HepG2 (cell line): ENCODE data around the gene RBX1. TPM values are rescaled to one million over a fixed set of nuclear protein-coding genes. Genes with fewer than 3 reads are reported as not detected.

Experiments used
- ARID5B ChIP-seq: IDR thresholded peaks from 2 replicates; pipeline ENCODE4 v1.4.0; 2020; ENCODE audit warnings: mild to moderate bottlenecking, missing genetic modification reagents
- CERS6 ChIP-seq: sonication (generic); formaldehyde crosslinking; IDR thresholded peaks from 2 replicates; pipeline ENCODE4 v1.5.0; 2020; ENCODE audit warnings: missing genetic modification reagents
- CREB1 ChIP-seq, 2 experiments: fragments of 450-650 bp in 1 of 2; IDR thresholded peaks; 2 replicates each; pipeline ENCODE4 v1.6.1; 2016 to 2017; ENCODE audit warnings: control low read depth in 1 of 2, mild to moderate bottlenecking in 1 of 2, missing compliant biosample characterization in 1 of 2, missing genetic modification characterization in 1 of 2
- DNMT1 ChIP-seq: sonication (generic); formaldehyde crosslinking; IDR thresholded peaks from 2 replicates; pipeline ENCODE4 v1.5.1; 2020; ENCODE audit warnings: mild to moderate bottlenecking, missing genetic modification reagents
- HOMEZ ChIP-seq: IDR thresholded peaks from 2 replicates; pipeline ENCODE4 v1.6.1; 2016; ENCODE audit warnings: low read depth
- LCORL ChIP-seq, 2 experiments: fragments of 450-650 bp in 1 of 2; sonication (generic) in 1 of 2; formaldehyde crosslinking in 1 of 2; IDR thresholded peaks; 2 replicates each; pipeline versions ENCODE4 v1.5.0 to v1.6.1; 2017 to 2020; ENCODE audit warnings: antibody characterized with exemption in 1 of 2, missing genetic modification reagents in 1 of 2
- NCOA1 ChIP-seq: sonication (generic); formaldehyde crosslinking; IDR thresholded peaks from 2 replicates; pipeline ENCODE4 v1.9.0; 2021; ENCODE audit warnings: missing genetic modification reagents
- NFYC ChIP-seq: IDR thresholded peaks from 2 replicates; pipeline ENCODE4 v1.6.1; 2016; ENCODE audit warnings: missing genetic modification reagents, missing compliant biosample characterization
- PATZ1 ChIP-seq: sonication (generic); formaldehyde crosslinking; IDR thresholded peaks from 2 replicates; pipeline ENCODE4 v1.4.0; 2020; ENCODE audit warnings: missing genetic modification reagents
- RCOR2 ChIP-seq: IDR thresholded peaks from 2 replicates; pipeline ENCODE4 v1.6.1; 2016; ENCODE audit warnings: missing biosample characterization, missing genetic modification reagents
- SMYD3 ChIP-seq: sonication (generic); formaldehyde crosslinking; IDR thresholded peaks from 2 replicates; pipeline ENCODE4 v1.8.1; 2023; ENCODE audit warnings: mild to moderate bottlenecking, missing genetic modification reagents
- SP4 ChIP-seq: sonication (generic); formaldehyde crosslinking; IDR thresholded peaks from 2 replicates; pipeline ENCODE4 v1.8.1; 2023; ENCODE audit warnings: mild to moderate bottlenecking, missing genetic modification reagents
- TCF12 ChIP-seq, 2 experiments: fragments of 450-650 bp in 1 of 2; sonication (generic) in 1 of 2; formaldehyde crosslinking in 1 of 2; IDR thresholded peaks; 2 replicates each; pipeline versions ENCODE4 v1.6.1 to v1.8.0; 2017 to 2022; ENCODE audit warnings: antibody characterized with exemption in 1 of 2, mild to moderate bottlenecking in 1 of 2, missing genetic modification reagents in 1 of 2, moderate library complexity in 1 of 2
- ZNF547 ChIP-seq: sonication (generic); formaldehyde crosslinking; IDR thresholded peaks from 2 replicates; pipeline ENCODE4 v1.5.1; 2020; ENCODE audit warnings: mild to moderate bottlenecking, missing genetic modification reagents
- ZNF557 ChIP-seq: sonication (generic); formaldehyde crosslinking; IDR thresholded peaks from 2 replicates; pipeline ENCODE4 v1.4.0; 2020; ENCODE audit warnings: missing genetic modification reagents
- ZNF7 ChIP-seq: IDR thresholded peaks from 2 replicates; pipeline ENCODE4 v1.6.1; 2016; ENCODE audit warnings: missing biosample characterization, missing genetic modification reagents
- ZNF781 ChIP-seq: sonication (generic); formaldehyde crosslinking; IDR thresholded peaks from 2 replicates; pipeline ENCODE4 v1.5.1; 2020; ENCODE audit warnings: borderline replicate concordance, mild to moderate bottlenecking, missing genetic modification reagents; ENCODE audit errors: not compliant biosample characterization
- polyA plus RNA-seq, 8 experiments: library from polyadenylated mRNA; depleted of rRNA in 3 of 8; stranded (reverse) in 7 of 8; unstranded in 1 of 8; fragments of >200 nt; fragmentation: Illumina TruSeq in 4 of 8; extraction: Trizol in 4 of 8; gene quantifications; 2 replicates each; pipeline versions ENCODE4 v1.2.1 to v1.2.3, GENCODE V29; 2011 to 2016; ENCODE audit warnings: low read depth in 4 of 8, missing spikeins in 1 of 8, mixed read lengths in 1 of 8; ENCODE audit not compliant: insufficient read depth in 1 of 8
- total RNA-seq, 5 experiments: library from RNA; depleted of rRNA; stranded (reverse); fragments of >200 nt; fragmentation: Illumina TruSeq; extraction: Trizol; gene quantifications; 2 replicates each; pipeline ENCODE4 v1.2.3, GENCODE V29; 2016; ENCODE audit warnings: low read depth in 1 of 5

Gene RBX1
- total and polyA plus RNA-seq, 2 of the 13 experiments (the other 11 are each of a cell fraction or from before 2014, with no cell fraction given) = 84.9 to 90.2 TPM

GRCh38 chr22:40950962-40951794 lies at the start of gene RBX1 (continued):
- peak; percentile 90 for TF ChIP-seq NFYC (CRISPR knock-in tag)
- TF ChIP-seq CERS6 (CRISPR knock-in tag) = no peak
- TF ChIP-seq CREB1 (IDR thresholded peaks at IDR 0.05) = peak; percentile 75
- TF ChIP-seq CREB1 (CRISPR knock-in tag; IDR thresholded peaks at IDR 0.05) = peak; percentile 87
- no peak for TF ChIP-seq TCF12 (IDR thresholded peaks at IDR 0.05)
- TF ChIP-seq TCF12 (CRISPR knock-in tag; IDR thresholded peaks at IDR 0.05) = no peak
- TF ChIP-seq ZNF7 (CRISPR knock-in tag) = no peak
- TF ChIP-seq SMYD3 (CRISPR knock-in tag) = no peak
- peak; percentile 95 for TF ChIP-seq SP4
- TF ChIP-seq DNMT1 (CRISPR knock-in tag) = no peak
- TF ChIP-seq PATZ1 (CRISPR knock-in tag) = peak; percentile 99
- no peak for TF ChIP-seq NCOA1 (CRISPR knock-in tag)
- TF ChIP-seq ZNF781 (CRISPR knock-in tag) = peak; percentile 59
- no peak for TF ChIP-seq LCORL (IDR thresholded peaks at IDR 0.05)
- TF ChIP-seq LCORL (CRISPR knock-in tag; IDR thresholded peaks at IDR 0.05) = 0 out of 2 replicates have a peak, but pooled peaks have one; percentile 43
- TF ChIP-seq ZNF557 (CRISPR knock-in tag) = no peak
- peak; percentile 71; the same call in 1 of the 2 replicates for TF ChIP-seq ZNF547 (CRISPR knock-in tag)
- 0 out of 2 replicates have a peak, but pooled peaks have one; percentile 17 for TF ChIP-seq HOMEZ
- TF ChIP-seq RCOR2 (CRISPR knock-in tag) = no peak
- peak; percentile 21; the same call in 1 of the 2 replicates for TF ChIP-seq ARID5B
